ENCODE measurements around the gene OR8U1.

OR8U1 gene

DNA sequence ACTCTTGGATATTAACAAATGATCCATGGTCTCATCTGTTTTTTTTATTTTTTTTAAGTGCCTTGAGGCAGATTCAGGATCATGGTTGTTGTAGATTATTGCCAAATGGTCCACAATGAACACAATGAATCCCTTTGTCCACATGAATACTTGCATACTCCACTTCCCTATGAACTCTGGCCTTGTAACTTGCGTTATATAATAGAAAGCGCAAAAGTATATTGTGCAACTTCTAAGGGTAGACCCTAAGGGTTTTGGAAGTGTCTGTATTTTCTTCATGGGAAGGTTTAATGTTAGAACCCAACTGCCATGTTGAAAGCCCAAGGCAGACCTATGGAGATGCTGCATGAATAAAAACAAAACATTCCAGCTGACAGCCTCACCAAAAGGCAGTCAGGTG, 29.0 kb downstream of the OR8U1 start:
- Histone ChIP-seq H3K9me3 (ENCODE audit: control insufficient read depth, low read length) (no peaks in the 10 kb centered on the region), H3K4me1 (ENCODE audit: control insufficient read depth, insufficient read depth, low read length, poor library complexity, severe bottlenecking) (no peaks in the 10 kb centered on the region), H3K4me3 (ENCODE audit: insufficient read depth, low read depth, low read length, poor library complexity, severe bottlenecking) (no peak overlapping the region), H3K27me3 (replicated peaks; ENCODE audit: control insufficient read depth, insufficient read depth, low read length, poor library complexity, severe bottlenecking) (no peaks in the 10 kb centered on the region), H3K27ac (ENCODE audit: insufficient read depth, low read length, poor library complexity, severe bottlenecking) (no peak overlapping the region), H3K36me3 (ENCODE audit: control insufficient read depth, insufficient read depth, low read length) (no peaks in the 10 kb centered on the region)
- DNase-seq: no peak

DNA sequence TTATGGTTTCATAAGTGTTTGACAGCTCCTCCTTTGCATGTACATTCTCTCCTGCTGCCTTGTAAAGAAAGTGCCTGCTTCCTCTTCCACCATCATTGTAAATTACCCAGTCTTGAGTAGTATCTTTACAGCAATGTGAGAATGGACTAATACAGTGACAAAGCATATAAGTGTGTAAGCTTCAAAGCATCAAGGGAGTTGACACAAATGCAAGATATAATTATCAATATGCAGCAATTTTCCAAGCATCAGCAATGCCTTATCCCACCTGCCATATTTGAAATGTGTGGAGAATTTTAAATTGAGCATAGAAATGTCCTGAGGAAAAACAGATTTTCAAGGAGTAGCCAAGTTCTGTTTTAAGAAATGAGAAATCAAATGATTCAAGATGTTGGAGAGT, 35.4 kb downstream of the OR8U1 start:
- no peak for DNase-seq
- Histone ChIP-seq H3K4me3 (ENCODE audit: insufficient read depth, low read depth, low read length, poor library complexity, severe bottlenecking) (no peak overlapping the region), H3K36me3 (ENCODE audit: control insufficient read depth, insufficient read depth, low read length) (no peaks in the 10 kb centered on the region), H3K9me3 (ENCODE audit: control insufficient read depth, low read length) (no peaks in the 10 kb centered on the region), H3K27me3 (replicated peaks; ENCODE audit: control insufficient read depth, insufficient read depth, low read length, poor library complexity, severe bottlenecking) (no peaks in the 10 kb centered on the region), H3K27ac (ENCODE audit: insufficient read depth, low read length, poor library complexity, severe bottlenecking) (no peak overlapping the region), H3K4me1 (ENCODE audit: control insufficient read depth, insufficient read depth, low read length, poor library complexity, severe bottlenecking) (no peaks in the 10 kb centered on the region)

DNA sequence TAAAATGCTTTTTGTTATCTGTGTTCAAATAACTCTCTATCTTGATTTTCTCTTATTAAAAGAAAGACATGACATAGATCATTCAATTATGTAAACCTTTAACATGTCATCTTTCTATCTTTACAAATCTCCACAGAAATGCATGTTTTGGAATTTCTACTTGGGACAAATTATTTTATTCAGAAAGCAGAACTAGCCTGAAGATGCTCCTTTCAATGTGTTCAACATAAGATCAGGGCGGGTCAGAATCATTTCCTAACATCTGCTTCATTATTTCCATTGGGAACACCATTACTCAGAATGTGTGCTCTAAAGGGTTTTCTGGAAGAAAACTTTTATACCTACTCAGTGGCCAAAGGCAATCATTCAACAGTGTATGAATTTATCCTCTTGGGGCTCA, 37.0 kb downstream of the OR8U1 start, which contains the start of gene OR5AL1:
TSS of gene OR5AL1 (plus strand) at position 301 of the 400 bp plus-strand sequence.
- DNase-seq: no peak
- H3K4me3 ChIP-seq (ENCODE audit: insufficient read depth, low read depth, low read length, poor library complexity, severe bottlenecking): no peak within 1 kb of the TSS
- no peaks in the 10 kb centered on the region for H3K27me3 ChIP-seq (replicated peaks; ENCODE audit: control insufficient read depth, insufficient read depth, low read length, poor library complexity, severe bottlenecking)
- no peaks in the 10 kb centered on the region for H3K4me1 ChIP-seq (ENCODE audit: control insufficient read depth, insufficient read depth, low read length, poor library complexity, severe bottlenecking)
- H3K36me3 ChIP-seq (ENCODE audit: control insufficient read depth, insufficient read depth, low read length): no peaks in the 10 kb centered on the region
- H3K9me3 ChIP-seq (ENCODE audit: control insufficient read depth, low read length): no peaks in the 10 kb centered on the region
- no peak within 1 kb of the TSS for H3K27ac ChIP-seq (ENCODE audit: insufficient read depth, low read length, poor library complexity, severe bottlenecking)
